PC-3 (cell line): Measurements from ENCODE around the gene CLTA. TPM values are rescaled to one million over a fixed set of nuclear protein-coding genes. Genes with fewer than 3 reads are reported as not detected.
"Not testable (repeated sequence)": the region's sequence is repeated elsewhere in the genome, so short reads cannot be mapped to it uniquely, and the experiment has no call there.

Source experiments
- ATAC-seq: fragments of 200-7000 bp; cut with Tn5 transposase; 2 replicates; pipeline ENCODE4 v1.9.1; 2020; ENCODE audit warnings: mild to moderate bottlenecking, moderate library complexity
- BruUV-seq: library from RNA; stranded (reverse); fragments of 400-500 nt; replicated peaks from 2 replicates; lab custom pipeline; 2021; lab: Mats Ljungman, UMichigan
- CTCF ChIA-PET: fragments of 300-600 bp; sonication (Branson Sonifier 250); formaldehyde crosslinking; loops from one replicate; lab custom pipeline; 2022; ENCODE audit warnings: antibody characterized with exemption; lab: Charles Lee
- POLR2A ChIA-PET: fragments of 300-600 bp; sonication (Branson Sonifier 250); formaldehyde crosslinking; loops from one replicate; lab custom pipeline; 2022; ENCODE audit warnings: antibody characterized with exemption; ENCODE audit not compliant: unreplicated experiment; lab: Charles Lee
- DNase-seq: peaks from one replicate; pipeline ENCODE4 v3.0.0-alpha.2; 2015
- H2AFZ ChIP-seq: fragments of 300-600 bp; sonication (generic); 2 replicates; pipeline ENCODE4 v1.6.0; 2016; ENCODE audit warnings: antibody characterized with exemption, low read length
- H3F3A ChIP-seq: fragments of 300-600 bp; sonication (generic); one replicate; pipeline ENCODE4 v1.6.0; 2017; ENCODE audit warnings: antibody characterized with exemption, low read length, control low read depth, mild to moderate bottlenecking; ENCODE audit not compliant: unreplicated experiment
- H3K27ac ChIP-seq: fragments of 300-600 bp; sonication (generic); 2 replicates; pipeline ENCODE4 v1.5.1; 2016; ENCODE audit warnings: mild to moderate bottlenecking, low read length
- H3K27me3 ChIP-seq: fragments of 300-600 bp; sonication (generic); 2 replicates; pipeline ENCODE4 v1.6.1; 2016; ENCODE audit warnings: low read length, mixed read lengths
- H3K36me3 ChIP-seq: fragments of 300-600 bp; sonication (generic); 2 replicates; pipeline ENCODE4 v1.6.1; 2016; ENCODE audit warnings: low read depth, mixed run types, low read length, mixed read lengths
- H3K4me1 ChIP-seq: fragments of 300-600 bp; sonication (generic); 2 replicates; pipeline ENCODE4 v1.5.1; 2016; ENCODE audit warnings: low read length; ENCODE audit not compliant: insufficient read depth
- H3K4me2 ChIP-seq: fragments of 300-600 bp; sonication (generic); 2 replicates; pipeline ENCODE4 v1.6.0; 2016; ENCODE audit warnings: low read length
- H3K4me3 ChIP-seq: fragments of 300-600 bp; sonication (generic); 2 replicates; pipeline ENCODE4 v1.5.1; 2016; ENCODE audit warnings: mild to moderate bottlenecking, low read length, mixed read lengths
- H3K79me2 ChIP-seq: fragments of 300-600 bp; sonication (generic); 2 replicates; pipeline ENCODE4 v1.6.1; 2017; ENCODE audit warnings: low read length, mixed read lengths
- H3K9ac ChIP-seq: fragments of 300-600 bp; sonication (generic); 2 replicates; pipeline ENCODE4 v1.6.0; 2016; ENCODE audit warnings: mild to moderate bottlenecking, low read length
- H3K9me2 ChIP-seq: fragments of 300-600 bp; sonication (generic); replicated peaks from 2 replicates; pipeline ENCODE4 v1.6.1; 2016; ENCODE audit warnings: mixed run types, low read length, mixed read lengths
- H3K9me3 ChIP-seq: fragments of 300-600 bp; sonication (generic); 2 replicates; pipeline ENCODE4 v1.6.1; 2016; ENCODE audit warnings: low read length, mixed read lengths
- H4K20me1 ChIP-seq: fragments of 300-600 bp; sonication (generic); 2 replicates; pipeline ENCODE4 v1.6.1; 2016; ENCODE audit warnings: low read length, mixed read lengths
- CTCF ChIP-seq: fragments of 300-600 bp; sonication (generic); conservative IDR thresholded peaks from 2 replicates; pipeline ENCODE4 v1.5.1; 2017; ENCODE audit warnings: antibody characterized with exemption, low read depth, mild to moderate bottlenecking, low read length
- EZH2 ChIP-seq: fragments of 300-600 bp; sonication (generic); IDR thresholded peaks from one replicate; pipeline ENCODE4 v1.6.1; 2017; ENCODE audit warnings: antibody characterized with exemption, mild to moderate bottlenecking, low read length; ENCODE audit not compliant: unreplicated experiment
- EZH2phosphoT487 ChIP-seq: fragments of 300-600 bp; sonication (generic); IDR thresholded peaks from 2 replicates; pipeline ENCODE4 v1.6.1; 2018; ENCODE audit warnings: mild to moderate bottlenecking, antibody characterized with exemption, low read length, borderline replicate concordance
- intact Hi-C: fragments of 100-400 bp; cut with micrococcal nuclease; formaldehyde crosslinking; loops from 2 replicates; pipeline ENCODE4 v1.9.0; 2023
- total RNA-seq: library from RNA; depleted of rRNA; stranded (reverse); fragments of >200 nt; gene quantifications from 2 replicates; pipeline ENCODE4 v1.2.3, GENCODE V29; 2014

The CLTA gene
- total RNA-seq, 1 experiment from 2014 or later: 259 TPM

DNA sequence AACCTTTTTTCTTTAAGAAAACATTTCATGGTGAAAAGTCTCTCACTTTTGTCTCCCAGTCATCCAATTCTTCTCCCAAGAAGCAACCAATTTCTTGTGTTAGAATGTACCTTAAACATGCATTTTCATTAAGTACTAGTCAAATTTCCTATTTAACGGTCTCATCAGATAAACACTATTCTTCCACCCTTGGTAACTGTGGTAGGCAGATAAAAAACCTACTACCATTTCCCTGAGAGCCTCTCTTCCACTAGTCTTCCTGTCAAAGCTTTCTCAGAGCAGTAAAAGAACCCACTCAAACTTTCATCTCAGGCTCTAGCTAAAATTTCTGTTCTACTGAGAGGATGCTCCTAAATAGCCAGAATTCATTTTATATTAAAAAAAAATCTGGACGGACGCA is 56.6 kb downstream of the CLTA start:
- Histone ChIP-seq H3K27me3 (no peaks in the 10 kb centered on the region), H3K9ac (no peak overlapping the region), H2AFZ (no peak overlapping the region), H3K27ac (no peak overlapping the region), H3K9me2 (no peaks in the 10 kb centered on the region), H3K79me2 (no peaks in the 10 kb centered on the region), H4K20me1 (no peaks in the 10 kb centered on the region), H3K9me3 (no peaks in the 10 kb centered on the region), H3K36me3 (peaks cover 4% of the 10 kb centered on the region; the same call in 1 of the 2 replicates), H3K4me1 (no peaks in the 10 kb centered on the region), H3K4me2 (no peak overlapping the region), H3F3A (no peaks in the 10 kb centered on the region), H3K4me3 (no peak overlapping the region)
- ChIA-PET POLR2A (no interaction called here), CTCF (no interaction called here)
- DNase-seq (no peak), ATAC-seq (no peak)
- intact Hi-C loops: no loop called here
- BruUV-seq: no TSS peak
- no peak for TF ChIP-seq EZH2

- H3K79me2 ChIP-seq, H3K4me3 ChIP-seq, BruUV-seq, H3K27ac ChIP-seq, H3K9me2 ChIP-seq, H3K4me2 ChIP-seq, H4K20me1 ChIP-seq, H2AFZ ChIP-seq, H3K27me3 ChIP-seq, H3K9ac ChIP-seq, H3F3A ChIP-seq, H3K36me3 ChIP-seq, H3K9me3 ChIP-seq, H3K4me1 ChIP-seq, intact Hi-C loops, CTCF ChIA-PET: not testable (repeated sequence)
- ATAC-seq (peak; percentile 59), DNase-seq (peak; percentile 67)
- POLR2A ChIA-PET: interaction anchor here (0.6 kb wide), 1 partner anchor 1869 kb away, joined by 4 read pairs; no protein-coding TSS in a partner anchor
- peak; percentile 54 for TF ChIP-seq CTCF
Observed at GRCh38 chr9:36248061-36248460, 57.3 kb downstream of the CLTA start.

- Histone ChIP-seq H3K4me2 (no peak overlapping the region), H3K9me2 (no peaks in the 10 kb centered on the region), H3K79me2 (no peaks in the 10 kb centered on the region), H3K27ac (no peak overlapping the region), H3F3A (no peaks in the 10 kb centered on the region), H3K4me1 (no peaks in the 10 kb centered on the region), H3K4me3 (no peak overlapping the region), H3K36me3 (peaks cover 4% of the 10 kb centered on the region; the same call in 1 of the 2 replicates), H3K9ac (no peak overlapping the region), H3K27me3 (no peaks in the 10 kb centered on the region), H3K9me3 (no peaks in the 10 kb centered on the region), H2AFZ (no peak overlapping the region), H4K20me1 (no peaks in the 10 kb centered on the region)
- no TSS peak for BruUV-seq
- intact Hi-C loops: no loop called here
- ChIA-PET CTCF (no interaction called here), POLR2A (no interaction called here)
- ATAC-seq: no peak
- TF ChIP-seq CTCF: no peak
- no peak for TF ChIP-seq EZH2phosphoT487
- no peak for TF ChIP-seq EZH2
- no peak for DNase-seq
Observed at GRCh38 chr9:36249189-36249588, 58.5 kb downstream of the CLTA start.
